Brain pericyte (primary cell): Measurements from ENCODE around the gene PPP1R15B.

Experiments
- DNase-seq: peaks from one replicate; pipeline ENCODE4 v3.0.0-alpha.2; 2012; ENCODE audit warnings: low read depth, low spot score

The PPP1R15B gene

DNA sequence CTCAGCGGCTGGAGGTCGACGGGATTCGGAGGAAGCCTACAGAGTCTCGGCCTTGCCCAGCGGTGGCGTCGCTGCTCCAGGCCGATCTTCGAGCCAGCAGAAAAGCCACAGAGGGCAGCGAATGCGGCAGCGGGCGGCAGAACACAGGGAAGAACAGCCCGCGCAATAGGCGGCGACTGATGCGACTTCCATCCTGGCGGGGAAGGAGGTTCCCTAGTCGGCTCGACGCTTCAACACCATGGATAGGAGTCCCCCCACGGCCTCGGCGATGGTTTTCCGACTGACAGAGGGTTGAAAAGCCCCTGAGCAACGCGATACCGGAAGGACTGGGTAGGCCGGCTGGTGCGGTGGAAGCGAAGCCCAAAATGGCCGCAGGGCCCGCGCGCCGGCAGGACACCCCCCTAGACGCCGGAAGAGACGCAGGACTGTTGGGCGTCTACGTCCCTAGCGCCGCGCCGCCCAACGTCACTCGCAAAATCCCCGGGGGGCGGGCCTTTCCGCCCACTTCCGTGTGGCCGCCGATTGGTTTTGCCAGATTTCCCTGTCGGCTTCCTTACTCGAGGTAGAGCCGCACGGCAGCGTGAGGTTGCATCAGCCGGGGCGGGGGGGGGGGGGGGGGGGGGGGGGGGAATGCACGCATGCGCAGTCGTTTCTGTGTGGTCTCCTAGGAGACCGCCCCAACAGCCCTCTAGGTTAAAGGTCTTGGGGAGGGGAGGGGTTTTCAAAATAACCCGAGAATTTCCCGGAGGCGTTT is at the start of gene PPP1R15B:
Gene PPP1R15B, minus strand, starts transcription at position 367 of the 754 bp plus-strand sequence. CDS start 406 bp downstream, outside the sequence.
- peak; percentile 96 for DNase-seq

DNA sequence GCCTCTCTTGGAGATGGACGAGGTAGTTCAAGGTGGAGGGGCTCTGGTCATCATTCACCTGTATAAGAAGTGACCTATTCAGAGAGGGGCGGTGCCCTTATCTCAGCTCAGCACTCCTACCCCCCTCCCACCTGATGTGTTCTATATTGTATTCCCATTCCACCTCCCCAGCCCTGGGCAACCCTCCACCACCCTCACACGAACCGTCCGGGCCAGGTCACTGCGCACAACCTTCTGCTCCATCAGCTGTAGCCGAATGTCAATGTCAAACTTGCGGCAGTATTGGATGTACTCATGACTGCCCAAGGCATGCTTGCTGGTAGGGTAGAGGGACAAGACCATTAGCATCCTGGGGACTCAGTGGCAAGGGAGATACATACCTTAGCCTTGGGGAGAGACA is 48.7 kb upstream of the PPP1R15B start:
- DNase-seq = no peak

DNA sequence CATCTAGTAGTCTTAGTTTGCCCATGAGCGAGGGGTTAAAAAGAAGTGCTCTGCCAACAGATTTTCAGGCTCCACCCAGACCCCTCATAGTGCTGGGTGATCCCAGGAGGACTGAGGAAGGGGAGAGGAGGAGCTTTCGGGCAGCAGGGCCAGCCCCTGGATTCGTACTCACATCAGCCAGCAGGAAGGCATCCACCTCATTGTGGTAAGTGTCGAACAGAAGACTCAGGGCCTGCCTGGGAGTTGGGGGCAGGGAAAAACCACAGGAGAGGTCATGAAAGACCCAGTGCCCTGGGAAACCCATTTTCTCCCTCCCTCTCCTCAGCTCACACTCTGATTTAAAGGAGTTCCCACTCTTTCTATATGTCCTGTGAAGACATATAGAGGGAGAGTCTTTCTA is 48.1 kb upstream of the PPP1R15B start:
- DNase-seq = no peak

GRCh38 chr1:204457666-204458065 is 46.0 kb upstream of the PPP1R15B start:
- DNase-seq = no peak

GRCh38 chr1:204456826-204457442 is 45.3 kb upstream of the PPP1R15B start:
- DNase-seq = no peak

- DNase-seq = no peak
These were observed 44.2 kb upstream of the PPP1R15B start for GRCh38 chr1:204455831-204456145.

DNA sequence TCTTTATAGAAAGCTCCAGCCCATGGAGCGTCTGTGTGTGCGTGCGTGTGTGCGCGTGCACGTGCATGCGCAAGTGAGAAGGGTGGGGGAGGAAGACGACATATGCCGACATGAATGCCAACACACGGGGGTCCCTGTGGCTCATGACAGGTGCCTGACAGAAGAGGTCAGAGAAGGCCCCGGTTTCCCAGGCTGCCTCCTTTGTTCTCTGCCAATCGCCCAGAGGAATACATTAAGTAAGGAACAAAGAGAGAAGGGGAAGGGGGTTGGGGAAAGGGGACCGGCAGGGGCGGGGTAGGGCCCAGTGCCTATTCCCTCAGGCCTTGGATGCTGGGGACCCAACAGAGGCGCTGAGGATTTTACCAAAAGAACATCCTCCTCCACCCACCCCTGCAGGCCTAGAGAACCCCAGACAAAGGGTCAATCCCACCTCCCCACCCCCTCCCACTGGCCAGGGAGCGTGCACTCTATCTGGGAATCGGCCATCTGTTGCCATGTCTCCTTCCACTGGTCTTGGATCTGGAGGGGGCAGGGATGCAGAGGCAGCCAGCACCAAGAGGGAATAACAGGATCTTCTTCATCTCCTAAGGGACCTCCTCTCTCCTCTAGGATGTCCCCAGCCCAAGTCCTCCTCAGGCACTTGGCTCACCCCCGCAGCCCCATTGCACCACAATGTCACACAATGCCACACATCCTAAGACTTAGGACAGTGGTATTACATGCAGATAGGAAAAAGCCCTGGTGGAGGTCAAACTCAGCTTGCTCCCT is 43.6 kb upstream of the PPP1R15B start:
- DNase-seq = no peak

- no peak for DNase-seq
These were observed 42.9 kb upstream of the PPP1R15B start for GRCh38 chr1:204454476-204454875.

- no peak for DNase-seq
These were observed 41.6 kb upstream of the PPP1R15B start for GRCh38 chr1:204453141-204453772.

- DNase-seq = no peak
These were observed 39.9 kb upstream of the PPP1R15B start for GRCh38 chr1:204451352-204452124.

- no peak for DNase-seq
These were observed 39.0 kb upstream of the PPP1R15B start for GRCh38 chr1:204450461-204451257.

GRCh38 chr1:204449678-204450280 is 38.2 kb upstream of the PPP1R15B start:
- no peak for DNase-seq

DNA sequence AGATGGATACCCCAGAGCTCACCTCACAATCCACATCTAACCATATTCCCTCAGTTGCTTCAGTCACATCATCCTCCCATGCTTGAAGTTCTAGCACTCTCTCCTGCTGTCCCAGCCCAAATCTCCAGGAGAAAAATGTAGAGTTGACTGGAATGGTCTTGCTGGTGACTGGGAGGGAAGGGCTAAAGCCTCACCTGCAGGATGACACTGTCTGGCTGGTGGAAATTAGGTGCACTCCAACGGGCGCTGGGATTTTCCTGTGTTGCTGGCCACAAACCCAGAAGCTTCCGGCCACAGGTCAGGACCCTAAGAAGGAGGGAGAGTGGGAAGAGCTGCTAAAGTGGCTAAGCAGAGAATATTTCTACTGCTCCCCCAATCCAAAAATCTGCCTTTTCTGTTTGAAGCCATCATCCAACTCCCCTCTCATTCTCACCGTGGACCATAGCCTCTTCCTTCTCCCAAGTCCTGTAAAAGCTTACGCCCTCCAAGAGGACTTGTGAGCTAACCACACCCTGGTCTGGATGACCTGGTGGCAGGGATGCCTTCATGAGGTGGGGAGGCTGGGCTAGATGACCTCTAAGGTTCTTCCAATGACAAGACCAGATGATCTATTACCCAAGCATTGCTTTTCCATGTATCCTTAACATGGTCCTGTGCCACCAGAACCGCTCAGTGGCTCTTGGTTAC is 37.5 kb upstream of the PPP1R15B start:
- no peak for DNase-seq

DNA sequence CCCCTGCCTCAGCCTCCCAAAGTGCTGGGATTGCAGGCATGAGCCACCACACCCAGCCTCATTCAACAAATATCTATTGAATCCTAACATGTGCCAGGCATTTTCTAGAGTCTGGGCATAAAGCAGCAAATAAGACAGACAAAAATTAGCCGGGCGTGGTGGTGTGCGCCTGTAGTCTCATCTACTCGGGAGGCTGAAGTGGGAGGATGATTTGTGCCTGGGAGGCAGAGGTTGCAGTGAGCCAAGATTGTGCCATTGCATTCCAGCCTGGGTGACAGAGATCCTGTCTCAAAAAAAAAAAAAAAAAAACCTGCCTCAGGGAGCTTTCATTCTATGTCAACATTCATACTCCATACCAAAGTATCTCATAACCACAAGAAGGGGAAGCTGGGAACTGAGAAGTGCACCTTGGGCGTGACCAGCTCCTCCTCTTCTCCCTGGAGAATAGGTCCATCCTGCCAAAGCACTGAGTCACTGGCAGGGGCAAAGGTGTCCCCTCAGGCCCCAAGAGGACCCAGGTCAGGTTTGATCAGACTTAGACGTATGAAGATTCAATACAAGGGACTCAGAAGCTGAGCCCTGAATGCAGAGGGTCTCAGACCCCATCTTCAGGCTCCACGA is 36.8 kb upstream of the PPP1R15B start:
- DNase-seq = no peak

DNA sequence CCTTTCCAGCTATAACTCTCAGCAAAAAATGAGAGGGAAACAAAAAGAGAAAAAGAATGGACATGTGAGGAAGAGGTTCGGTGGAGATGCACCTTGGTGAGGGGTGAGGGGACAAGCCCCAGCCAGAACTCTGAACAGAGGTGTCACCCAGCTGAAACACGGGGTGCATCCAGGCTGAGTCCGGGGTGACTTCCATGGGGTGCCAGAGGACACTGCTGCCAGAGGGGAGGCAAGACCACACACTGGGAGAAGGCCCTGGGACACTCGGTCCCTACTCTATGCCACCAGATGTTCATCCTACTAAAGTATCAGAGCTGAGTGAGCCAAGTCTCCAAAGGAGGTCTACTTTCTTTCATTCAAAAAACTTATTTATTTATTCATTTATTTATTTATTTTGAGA is 36.1 kb upstream of the PPP1R15B start:
- no peak for DNase-seq

- no peak for DNase-seq
These were observed 35.6 kb upstream of the PPP1R15B start for GRCh38 chr1:204447190-204447589.

DNA sequence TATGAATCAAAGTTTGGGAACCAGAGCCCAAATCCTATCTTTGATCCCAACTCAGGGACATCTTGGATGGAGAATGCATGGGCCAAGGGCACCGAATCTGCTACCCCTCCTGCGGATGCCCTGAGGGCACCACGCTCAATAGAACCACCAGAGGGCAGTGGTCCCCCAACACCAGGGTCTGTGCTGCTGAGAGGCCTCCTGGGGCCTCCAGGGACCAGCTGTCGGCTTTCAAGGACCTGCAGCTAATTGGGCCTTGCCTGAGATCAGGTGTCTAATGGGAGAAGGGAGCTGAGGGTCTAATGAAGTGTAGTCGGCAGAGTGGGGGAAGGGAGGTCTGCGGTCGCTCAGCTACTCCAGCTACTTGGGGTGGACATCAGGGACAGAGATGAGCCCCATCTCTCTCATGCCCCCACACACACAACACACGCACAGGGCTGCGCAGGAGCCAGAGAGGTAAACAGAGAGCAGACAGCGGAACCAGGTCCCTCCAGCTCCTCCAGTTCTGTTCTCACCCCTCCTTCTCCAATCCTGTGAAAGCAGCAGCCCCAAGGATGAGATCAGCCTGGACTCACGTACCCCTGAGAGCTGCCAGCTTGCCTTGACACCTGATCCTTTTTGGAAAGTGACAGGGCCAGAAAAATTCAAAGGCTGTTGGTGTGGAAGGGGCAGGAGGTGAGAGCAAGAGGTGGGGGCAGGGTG is 34.9 kb upstream of the PPP1R15B start:
- no peak for DNase-seq

GRCh38 chr1:204445860-204446412 is 34.3 kb upstream of the PPP1R15B start:
- no peak for DNase-seq
